Activated naive CD4-positive, alpha-beta T cell treated with anti-CD3 and anti-CD28 coated beads for 36 hours (primary cell): ENCODE results near the gene RAB20. TPM values are rescaled to one million over a fixed set of nuclear protein-coding genes. Genes with fewer than 3 reads are reported as not detected.
"Not testable (repeated sequence)": the region's sequence is repeated elsewhere in the genome, so short reads cannot be mapped to it uniquely, and the experiment has no call there.

ENCODE experiments used
- CTCF ChIA-PET: fragments of 350-600 bp; sonication (Branson Sonifier 250); formaldehyde crosslinking; loops from one replicate; lab custom pipeline; 2021; ENCODE audit warnings: antibody characterized with exemption; lab: Charles Lee
- DNase-seq: peaks from one replicate; pipeline ENCODE4 v3.0.0-alpha.2; 2020
- H3K27ac Mint-ChIP-seq: one replicate; pipeline ENCODE4 v1.8.0; 2021; ENCODE audit warnings: mild to moderate bottlenecking, mixed read lengths
- H3K27me3 Mint-ChIP-seq: one replicate; pipeline ENCODE4 v1.8.0; 2021; ENCODE audit warnings: low read depth, mixed read lengths
- H3K36me3 Mint-ChIP-seq: one replicate; pipeline ENCODE4 v1.8.0; 2021; ENCODE audit warnings: low read depth, mixed read lengths
- H3K4me1 Mint-ChIP-seq: one replicate; pipeline ENCODE4 v1.8.0; 2021; ENCODE audit warnings: low read depth, mixed read lengths
- H3K4me3 Mint-ChIP-seq: one replicate; pipeline ENCODE4 v1.8.0; 2021; ENCODE audit warnings: mild to moderate bottlenecking, moderate library complexity, mixed read lengths
- H3K9me3 Mint-ChIP-seq: one replicate; pipeline ENCODE4 v1.8.0; 2021; ENCODE audit warnings: mixed read lengths
- intact Hi-C: fragments of 100-400 bp; cut with micrococcal nuclease; formaldehyde crosslinking; loops from one replicate; pipeline ENCODE4 v1.15.1; 2023
- total RNA-seq, 2 experiments: library from RNA; stranded (reverse); gene quantifications; one replicate each; pipeline ENCODE4 v1.2.3, GENCODE V29; 2021

RAB20 gene
- total RNA-seq, 2 experiments from 2014 or later: 1.4 to 1.5 TPM

DNA sequence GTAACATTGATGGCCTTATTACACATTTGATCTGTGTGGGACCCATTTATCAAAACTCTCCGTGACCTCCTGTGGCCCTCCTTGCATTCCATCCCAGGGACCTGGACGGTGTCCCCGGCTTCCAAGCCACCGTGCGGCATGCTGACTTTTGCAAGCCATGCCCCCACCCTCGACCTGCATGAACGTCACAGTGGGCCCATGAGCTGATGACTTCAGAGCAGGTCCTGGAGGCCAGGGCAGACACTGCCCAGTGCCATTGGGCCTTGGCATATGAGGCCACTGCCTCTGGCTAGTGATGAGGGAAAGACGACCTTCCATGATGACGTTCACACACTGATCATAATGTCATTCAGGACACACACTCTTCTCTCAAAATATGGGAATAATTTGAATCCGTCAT, 62.8 kb downstream of the RAB20 start:
- intact Hi-C loops: no loop called here
- H3K4me1 Mint-ChIP-seq: no peaks in the 10 kb centered on the region
- no peak overlapping the region for H3K4me3 Mint-ChIP-seq
- no peak overlapping the region for H3K27ac Mint-ChIP-seq
- no peaks in the 10 kb centered on the region for H3K36me3 Mint-ChIP-seq
- CTCF ChIA-PET: no interaction called here
- DNase-seq: no peak
- no peaks in the 10 kb centered on the region for H3K27me3 Mint-ChIP-seq
- H3K9me3 Mint-ChIP-seq: no peaks in the 10 kb centered on the region

DNA sequence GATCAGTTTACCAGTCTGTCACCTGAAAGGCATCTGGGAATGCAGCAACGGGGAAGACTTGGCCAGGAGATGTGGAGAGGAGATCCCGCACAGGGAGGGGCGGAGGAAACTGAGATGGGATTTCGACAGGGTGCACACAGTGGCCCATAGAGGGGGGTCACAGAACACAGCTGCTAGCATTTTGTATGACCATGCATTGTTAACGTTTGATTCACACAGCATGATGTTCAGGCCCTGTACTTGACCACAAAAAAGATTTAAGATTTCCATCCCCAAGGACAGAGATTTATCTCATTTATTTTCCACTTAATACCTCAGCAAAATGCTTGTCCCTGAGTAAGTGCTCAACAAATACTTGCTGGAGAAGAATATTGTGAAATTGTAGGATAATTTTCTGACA, 63.2 kb downstream of the RAB20 start:
- intact Hi-C loops: no loop called here
- DNase-seq: no peak
- Mint-ChIP-seq H3K4me3 (no peak overlapping the region), H3K27me3 (no peaks in the 10 kb centered on the region), H3K27ac (no peak overlapping the region), H3K36me3 (no peaks in the 10 kb centered on the region), H3K4me1 (no peaks in the 10 kb centered on the region), H3K9me3 (no peaks in the 10 kb centered on the region)
- CTCF ChIA-PET: no interaction called here

DNA sequence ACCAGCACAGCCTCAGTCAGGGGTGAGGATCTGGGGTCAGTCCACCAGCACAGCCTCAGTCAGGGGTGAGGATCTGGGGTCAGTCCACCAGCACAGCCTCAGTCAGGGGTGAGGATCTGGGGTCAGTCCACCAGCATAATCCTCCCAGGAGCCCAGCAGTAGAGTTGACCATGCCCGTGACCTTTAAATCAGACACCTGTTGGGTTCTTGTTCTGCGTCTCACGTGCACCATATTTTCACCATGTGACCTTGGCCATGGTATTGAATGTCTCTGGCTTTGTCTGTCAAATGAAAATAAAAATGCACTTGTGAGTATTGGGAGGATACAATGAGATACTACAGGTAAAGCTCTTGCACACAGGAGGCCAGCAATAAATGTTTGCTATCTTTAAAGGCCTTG, 63.6 kb downstream of the RAB20 start:
- DNase-seq, H3K27me3 Mint-ChIP-seq, H3K4me3 Mint-ChIP-seq, H3K9me3 Mint-ChIP-seq, H3K4me1 Mint-ChIP-seq, CTCF ChIA-PET, H3K36me3 Mint-ChIP-seq, intact Hi-C loops, H3K27ac Mint-ChIP-seq: not testable (repeated sequence)

DNA sequence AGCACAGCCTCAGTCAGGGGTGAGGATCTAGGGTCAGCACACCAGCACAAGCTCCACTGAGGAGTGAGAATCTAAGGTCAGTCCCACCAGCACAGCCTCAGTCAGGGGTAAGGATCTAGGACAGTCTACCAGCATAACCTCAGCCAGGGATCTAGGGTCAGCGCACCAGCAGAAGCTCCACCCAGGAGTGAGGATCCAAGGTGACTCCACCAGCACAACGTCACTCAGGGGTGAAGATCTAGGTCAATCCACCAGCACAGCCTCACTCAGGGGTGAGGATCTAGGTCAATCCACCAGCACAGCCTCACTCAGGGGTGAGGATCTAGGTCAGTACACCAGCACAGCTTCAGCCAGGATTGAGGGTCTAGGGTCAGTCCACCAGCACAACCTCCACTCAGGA, 64.5 kb downstream of the RAB20 start:
- Mint-ChIP-seq H3K27me3 (no peaks in the 10 kb centered on the region), H3K4me1 (no peaks in the 10 kb centered on the region), H3K4me3 (no peak overlapping the region), H3K27ac (no peak overlapping the region), H3K36me3 (no peaks in the 10 kb centered on the region), H3K9me3 (no peaks in the 10 kb centered on the region)
- no peak for DNase-seq
- intact Hi-C loops: no loop called here
- CTCF ChIA-PET: interaction anchor here (0.7 kb wide), 1 partner anchor 278 kb away, joined by 3 read pairs; no protein-coding TSS in a partner anchor

DNA sequence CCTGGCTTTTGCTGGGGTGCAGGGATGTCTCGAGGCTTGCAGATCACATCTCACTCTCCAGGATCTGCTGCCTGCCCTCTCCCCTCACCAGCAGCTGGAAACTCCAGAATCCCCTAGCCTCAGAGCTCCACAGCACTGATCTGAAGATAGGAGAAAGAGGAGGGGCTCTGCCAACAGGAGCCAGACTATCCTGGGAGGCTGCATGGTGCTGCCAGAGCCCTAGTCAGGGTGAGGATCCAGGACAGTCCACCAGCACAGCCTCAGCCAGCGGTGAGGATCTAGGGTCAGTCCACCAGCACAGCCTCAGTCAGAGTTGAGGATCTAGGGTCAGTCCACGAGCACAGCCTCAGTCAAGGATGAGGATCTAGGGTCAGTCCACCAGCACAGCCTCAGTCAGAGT, 65.2 kb downstream of the RAB20 start:
- no peak for DNase-seq
- Mint-ChIP-seq H3K27me3 (no peaks in the 10 kb centered on the region), H3K4me3 (no peak overlapping the region), H3K36me3 (no peaks in the 10 kb centered on the region), H3K4me1 (no peaks in the 10 kb centered on the region), H3K9me3 (no peaks in the 10 kb centered on the region), H3K27ac (no peak overlapping the region)
- CTCF ChIA-PET: no interaction called here
- intact Hi-C loops: no loop called here

DNA sequence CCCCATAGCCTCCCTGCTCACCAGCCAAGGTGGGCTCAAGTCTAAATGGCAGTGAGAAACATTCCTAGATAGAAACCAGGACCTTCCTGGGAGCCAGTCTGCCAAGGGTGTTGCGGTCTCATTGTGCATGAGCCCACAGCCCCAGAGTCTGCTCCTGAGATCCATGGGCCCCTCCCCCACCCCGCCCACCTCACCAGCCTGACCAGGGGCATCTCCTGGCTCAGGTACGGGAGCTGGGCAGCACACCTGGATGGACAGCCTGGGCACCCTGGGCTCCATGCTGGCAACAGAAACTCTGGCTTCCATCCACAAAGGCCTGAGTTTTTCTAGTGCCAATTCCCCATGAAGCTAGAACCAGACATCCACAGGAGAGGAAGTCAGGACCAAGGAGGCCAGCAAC, 65.6 kb downstream of the RAB20 start:
- no peak for DNase-seq
- CTCF ChIA-PET: no interaction called here
- Mint-ChIP-seq H3K9me3 (no peaks in the 10 kb centered on the region), H3K27me3 (no peaks in the 10 kb centered on the region), H3K4me1 (no peaks in the 10 kb centered on the region), H3K4me3 (no peak overlapping the region), H3K36me3 (no peaks in the 10 kb centered on the region), H3K27ac (no peak overlapping the region)
- intact Hi-C loops: no loop called here

DNA sequence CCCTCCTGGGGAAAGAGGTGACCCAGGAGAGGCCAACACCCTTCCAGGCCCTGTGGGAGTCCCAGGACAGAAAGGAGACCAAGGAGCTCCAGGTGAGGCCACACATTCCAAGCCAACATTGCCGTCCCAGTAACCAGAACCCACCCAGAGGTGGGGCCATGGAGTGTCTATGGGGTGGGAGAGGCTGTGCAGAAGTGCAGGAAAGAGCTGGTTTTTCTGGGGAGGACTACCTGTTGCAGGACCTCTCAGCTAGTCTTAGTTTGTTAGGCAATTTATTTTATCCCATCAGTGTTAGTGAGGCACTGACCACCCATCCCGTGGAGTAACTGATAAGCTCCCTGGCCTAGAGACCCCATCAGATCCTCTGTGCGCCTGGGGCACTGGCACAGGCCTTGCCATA, 66.1 kb downstream of the RAB20 start:
- Mint-ChIP-seq H3K27me3 (no peaks in the 10 kb centered on the region), H3K36me3 (no peaks in the 10 kb centered on the region), H3K4me1 (no peaks in the 10 kb centered on the region), H3K4me3 (no peak overlapping the region), H3K9me3 (no peaks in the 10 kb centered on the region), H3K27ac (no peak overlapping the region)
- no peak for DNase-seq
- CTCF ChIA-PET: no interaction called here
- intact Hi-C loops: no loop called here

DNA sequence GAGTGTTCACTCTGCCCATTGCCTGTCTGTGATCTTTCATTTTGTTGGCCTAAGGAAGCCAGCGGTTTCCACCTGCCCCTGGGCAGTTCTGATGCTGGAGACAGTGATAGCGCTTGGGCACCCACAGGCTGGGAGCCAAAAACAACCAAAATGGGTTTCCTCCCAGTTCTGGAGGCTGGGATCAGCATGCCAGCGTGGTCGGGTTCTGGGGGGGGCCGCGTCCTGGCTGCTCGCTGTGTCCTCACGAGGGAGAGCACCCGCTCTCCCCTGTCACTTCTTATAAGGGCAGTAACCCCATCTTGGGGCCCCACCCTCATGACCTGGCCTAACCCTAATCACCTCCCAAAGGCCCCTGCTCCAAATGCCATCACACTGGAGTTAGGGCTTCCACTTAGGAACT, 67.9 kb downstream of the RAB20 start:
- CTCF ChIA-PET: no interaction called here
- Mint-ChIP-seq H3K9me3 (no peaks in the 10 kb centered on the region), H3K4me3 (no peak overlapping the region), H3K4me1 (no peaks in the 10 kb centered on the region), H3K36me3 (no peaks in the 10 kb centered on the region), H3K27ac (no peak overlapping the region), H3K27me3 (no peaks in the 10 kb centered on the region)
- intact Hi-C loops: no loop called here
- DNase-seq: no peak

DNA sequence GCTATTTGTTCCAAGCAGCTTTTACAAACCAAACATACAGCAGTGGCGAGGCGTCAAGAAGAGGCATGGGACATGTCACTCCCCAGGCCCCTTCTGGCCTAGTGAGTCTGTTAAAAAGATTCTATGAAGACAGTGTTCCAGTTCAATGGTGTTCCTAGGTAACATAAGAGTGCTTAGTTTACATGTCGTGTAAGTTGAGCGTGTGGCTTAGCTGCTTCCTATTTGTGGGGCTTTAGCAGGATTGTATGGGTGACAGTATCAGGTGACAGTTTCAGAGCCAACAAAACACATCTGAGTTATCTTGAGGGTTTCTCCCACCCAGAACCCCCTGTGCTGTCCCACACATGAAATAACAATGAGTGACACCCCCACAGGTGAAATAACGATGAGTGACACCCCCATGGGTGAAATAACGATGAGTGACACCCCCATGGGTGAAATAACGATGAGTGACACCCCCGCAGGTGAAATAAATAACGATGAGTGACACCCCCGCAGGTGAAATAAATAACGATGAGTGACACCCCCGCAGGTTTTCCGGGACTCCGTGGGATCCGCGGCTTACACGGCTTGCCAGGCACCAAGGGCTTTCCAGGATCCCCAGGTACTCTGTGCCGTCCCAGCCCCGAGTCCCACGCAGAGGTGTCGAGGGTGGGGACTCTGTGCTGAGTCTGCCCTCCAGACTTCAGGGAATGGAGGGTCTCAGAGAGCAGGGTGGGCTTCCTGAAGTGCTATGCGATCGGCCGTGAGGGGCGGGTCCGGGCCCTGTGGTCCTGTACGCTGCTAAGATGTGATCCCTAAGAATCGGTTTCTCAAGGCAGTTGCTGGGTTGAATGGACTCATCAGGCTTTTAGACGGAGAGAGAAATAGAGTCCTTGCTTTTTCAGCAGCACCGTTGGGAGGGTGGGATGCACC, 68.6 kb downstream of the RAB20 start:
- no peaks in the 10 kb centered on the region for H3K36me3 Mint-ChIP-seq
- no peak overlapping the region for H3K4me3 Mint-ChIP-seq
- no peaks in the 10 kb centered on the region for H3K27me3 Mint-ChIP-seq
- H3K9me3 Mint-ChIP-seq: no peaks in the 10 kb centered on the region
- H3K4me1 Mint-ChIP-seq: no peaks in the 10 kb centered on the region
- no peak for DNase-seq
- no peak overlapping the region for H3K27ac Mint-ChIP-seq
- intact Hi-C loops: no loop called here
- CTCF ChIA-PET: no interaction called here

DNA sequence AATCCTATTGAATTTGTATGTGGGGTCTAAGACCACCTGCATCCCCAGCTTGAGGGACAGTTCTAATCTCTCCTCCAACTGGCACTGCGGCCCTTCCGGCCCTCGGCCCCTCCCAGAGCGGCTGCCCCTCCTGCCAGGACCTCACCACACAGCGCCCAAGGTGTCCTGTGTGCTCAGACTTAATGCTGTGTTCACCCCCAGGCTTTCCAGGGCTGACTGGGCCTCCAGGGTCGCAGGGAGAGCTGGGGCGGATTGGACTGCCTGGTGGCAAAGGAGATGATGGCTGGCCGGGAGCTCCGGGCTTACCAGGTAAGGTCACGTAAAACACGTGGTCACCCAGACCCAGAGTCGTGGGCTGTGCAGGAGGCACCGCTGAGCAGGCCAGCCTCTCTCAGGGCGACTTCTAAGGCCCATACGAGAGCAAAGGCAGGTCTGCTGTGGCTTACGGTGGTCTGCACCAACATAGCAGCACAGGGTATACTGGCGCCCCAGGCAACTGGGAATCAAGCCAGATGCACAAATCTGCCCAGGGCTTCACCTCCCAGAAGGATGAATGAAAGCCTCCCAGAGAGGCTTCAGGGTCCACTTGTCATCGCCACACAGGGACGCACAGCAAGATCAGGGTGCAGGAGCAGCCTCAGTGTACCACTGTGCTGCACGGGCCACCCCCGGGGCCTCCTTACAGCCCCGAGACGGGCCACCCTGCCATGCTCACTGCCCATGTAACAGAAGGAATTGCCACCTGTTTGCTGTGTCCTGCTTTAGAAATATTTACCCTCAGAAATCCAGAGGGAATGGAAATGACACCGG, 69.4 kb downstream of the RAB20 start:
- Mint-ChIP-seq H3K27me3 (no peaks in the 10 kb centered on the region), H3K4me1 (no peaks in the 10 kb centered on the region), H3K9me3 (no peaks in the 10 kb centered on the region), H3K4me3 (no peak overlapping the region), H3K36me3 (no peaks in the 10 kb centered on the region), H3K27ac (no peak overlapping the region)
- intact Hi-C loops: no loop called here
- CTCF ChIA-PET: no interaction called here
- no peak for DNase-seq

DNA sequence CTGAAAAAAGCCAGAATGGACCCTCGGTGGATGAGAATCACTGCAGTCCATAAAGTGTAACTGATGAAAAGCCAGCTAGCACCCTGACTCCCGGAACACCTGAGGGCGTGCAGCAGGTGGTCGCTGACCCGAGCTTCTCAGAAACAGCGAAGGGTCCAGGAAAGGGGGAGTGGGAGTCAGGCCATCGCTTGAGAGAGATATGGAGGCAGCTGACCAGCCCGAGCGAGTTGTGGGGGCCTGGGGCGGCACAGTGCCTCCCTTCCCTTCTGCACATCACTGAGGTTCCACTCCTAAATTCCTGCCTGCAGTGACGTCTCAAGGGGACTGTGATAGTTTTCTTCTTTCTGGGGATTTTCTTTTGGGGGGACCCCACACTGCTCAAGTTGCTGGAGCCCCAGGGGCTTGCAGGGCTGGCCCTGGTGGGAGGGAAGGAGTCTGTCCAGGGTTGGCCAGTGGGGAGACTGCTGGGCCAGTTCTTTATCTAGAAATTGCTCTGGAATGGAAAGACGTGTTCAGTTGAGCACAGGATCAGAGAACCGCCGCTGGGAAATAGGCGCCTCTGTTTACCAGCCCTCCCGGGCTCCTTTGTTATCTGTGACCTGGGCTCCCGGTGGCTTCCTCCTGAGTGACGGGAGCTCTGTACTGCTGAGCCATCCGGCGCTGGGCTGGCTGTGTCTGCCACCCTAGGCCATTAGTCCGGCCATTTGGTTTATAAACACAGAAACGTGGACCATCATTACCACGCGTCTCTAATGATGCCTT, 71.3 kb downstream of the RAB20 start:
- Mint-ChIP-seq H3K4me1 (no peaks in the 10 kb centered on the region), H3K9me3 (no peaks in the 10 kb centered on the region), H3K4me3 (no peak overlapping the region), H3K27me3 (no peaks in the 10 kb centered on the region), H3K27ac (no peak overlapping the region), H3K36me3 (no peaks in the 10 kb centered on the region)
- intact Hi-C loops: no loop called here
- DNase-seq: no peak
- CTCF ChIA-PET: no interaction called here

DNA sequence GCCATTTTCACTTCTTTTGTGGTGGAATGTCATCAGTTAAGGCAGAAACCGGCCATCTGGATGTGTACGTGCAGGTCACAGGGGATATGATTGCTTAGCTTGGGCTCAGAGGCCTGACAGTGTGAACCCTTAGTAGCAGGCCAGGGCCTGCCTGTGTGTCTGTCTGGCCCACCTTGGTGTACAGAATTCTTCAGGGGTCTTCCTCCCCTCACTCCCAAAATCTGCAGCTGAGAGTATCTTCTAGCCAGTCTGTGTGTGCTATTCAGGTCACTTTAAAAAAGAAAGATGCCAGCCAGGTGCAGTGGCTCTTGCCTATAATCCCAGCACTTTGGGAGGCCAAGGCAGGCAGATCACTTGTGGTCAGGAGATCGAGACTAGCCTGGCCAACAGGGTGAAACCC, 74.6 kb downstream of the RAB20 start:
- intact Hi-C loops, H3K9me3 Mint-ChIP-seq, H3K4me3 Mint-ChIP-seq, H3K27me3 Mint-ChIP-seq, H3K4me1 Mint-ChIP-seq, H3K27ac Mint-ChIP-seq, DNase-seq, CTCF ChIA-PET, H3K36me3 Mint-ChIP-seq: not testable (repeated sequence)
